Memory B cell (primary cell): ENCODE measurements around the gene C1orf115.
"Not testable (repeated sequence)": the region's sequence is repeated elsewhere in the genome, so short reads cannot be mapped to it uniquely, and the experiment has no call there.

Source experiments
- ATAC-seq: fragments of 150-1000 bp; cut with Tn5 transposase; 2 replicates; pipeline ENCODE4 v1.10.0; 2021; ENCODE audit warnings: low read depth, mild to moderate bottlenecking, moderate library complexity
- DNase-seq, 2 donors: peaks; one replicate each; pipeline ENCODE4 v3.0.0; 2022; ENCODE audit warnings: low spot score in 2 of 2
- H3K27ac Mint-ChIP-seq: one replicate; pipeline ENCODE4 v1.8.0; 2022; ENCODE audit warnings: mild to moderate bottlenecking, moderate library complexity, mixed read lengths
- H3K27me3 Mint-ChIP-seq: one replicate; pipeline ENCODE4 v1.8.0; 2022; ENCODE audit warnings: mixed read lengths
- H3K36me3 Mint-ChIP-seq: one replicate; pipeline ENCODE4 v1.8.0; 2022; ENCODE audit warnings: mild to moderate bottlenecking, mixed read lengths
- H3K4me1 Mint-ChIP-seq: one replicate; pipeline ENCODE4 v1.8.0; 2022; ENCODE audit warnings: mixed read lengths
- H3K4me3 Mint-ChIP-seq: one replicate; pipeline ENCODE4 v1.8.0; 2022; ENCODE audit warnings: mild to moderate bottlenecking, moderate library complexity, mixed read lengths
- H3K9me3 Mint-ChIP-seq: one replicate; pipeline ENCODE4 v1.8.0; 2022; ENCODE audit warnings: mixed read lengths

The C1orf115 gene

GRCh38 chr1:220700556-220701179, 10.5 kb downstream of the C1orf115 start:
- Mint-ChIP-seq H3K27me3 (peaks cover 4% of the 10 kb centered on the region), H3K4me3 (no peak overlapping the region), H3K27ac (no peak overlapping the region), H3K36me3 (peaks cover 8% of the 10 kb centered on the region), H3K4me1 (peaks cover 5% of the 10 kb centered on the region), H3K9me3 (no peaks in the 10 kb centered on the region)
- ATAC-seq (no peak), DNase-seq (no peak)

DNA sequence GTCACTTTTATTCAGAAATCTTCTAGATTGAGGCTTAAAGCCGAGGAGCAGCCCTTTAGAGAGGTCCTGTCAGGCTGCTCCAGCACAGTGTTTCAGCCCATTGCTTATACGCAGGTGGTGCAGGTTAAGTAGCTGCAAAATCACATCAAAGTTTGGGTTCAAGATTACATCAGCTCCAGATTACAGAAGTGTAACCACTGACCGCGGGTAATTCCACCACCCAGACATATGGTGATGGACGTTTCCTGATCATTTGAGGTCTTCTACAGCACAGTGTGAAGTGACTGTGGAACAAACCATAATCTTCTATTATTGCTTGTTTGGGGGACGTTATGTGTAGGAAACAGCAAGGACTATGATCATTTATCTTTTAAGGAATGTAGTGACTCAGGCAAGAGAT, 11.8 kb downstream of the C1orf115 start:
- no peak overlapping the region for H3K27ac Mint-ChIP-seq
- peaks cover 8% of the 10 kb centered on the region for H3K36me3 Mint-ChIP-seq
- ATAC-seq (peak; percentile 45), DNase-seq (no peak)
- H3K27me3 Mint-ChIP-seq, result peaks cover 4% of the 10 kb centered on the region
- H3K9me3 Mint-ChIP-seq, result no peaks in the 10 kb centered on the region
- H3K4me3 Mint-ChIP-seq, result no peak overlapping the region
- H3K4me1 Mint-ChIP-seq, result peaks cover 9% of the 10 kb centered on the region

DNA sequence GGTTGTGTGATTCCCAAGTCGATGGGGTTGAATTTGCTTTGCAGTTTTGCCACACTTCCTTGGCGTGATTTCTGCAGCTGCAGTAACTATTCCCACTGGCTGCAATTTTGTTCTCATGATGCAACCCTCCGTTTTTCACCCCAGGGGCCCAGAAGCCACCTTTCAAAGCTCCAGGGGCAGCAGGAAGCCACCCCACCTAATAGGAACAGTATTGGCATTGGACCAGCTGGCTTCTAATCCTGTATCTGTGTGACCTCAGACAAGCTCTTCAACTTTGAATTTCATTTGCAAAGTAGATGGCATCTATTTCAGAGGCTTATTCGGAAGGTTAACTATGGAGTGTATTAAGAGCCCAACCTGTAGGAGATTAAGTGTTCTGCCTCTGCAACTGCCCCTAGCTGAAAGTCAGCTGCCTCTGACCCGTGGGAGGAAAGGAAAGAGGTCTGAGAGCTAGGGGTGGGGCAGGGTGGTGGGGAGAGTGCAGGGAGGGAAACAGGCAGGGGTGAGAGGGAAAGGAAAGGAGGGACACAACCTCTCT, 12.6 kb downstream of the C1orf115 start:
- peaks cover 4% of the 10 kb centered on the region for H3K36me3 Mint-ChIP-seq
- H3K4me3 Mint-ChIP-seq, result no peak overlapping the region
- H3K27ac Mint-ChIP-seq, result no peak overlapping the region
- no peaks in the 10 kb centered on the region for H3K9me3 Mint-ChIP-seq
- peaks cover 4% of the 10 kb centered on the region for H3K27me3 Mint-ChIP-seq
- DNase-seq (no peak), ATAC-seq (no peak)
- H3K4me1 Mint-ChIP-seq, result peaks cover 9% of the 10 kb centered on the region

- DNase-seq (no peak), ATAC-seq (no peak)
- Mint-ChIP-seq H3K36me3 (peaks cover 2% of the 10 kb centered on the region), H3K4me3 (no peak overlapping the region), H3K27ac (no peak overlapping the region), H3K27me3 (peaks cover 4% of the 10 kb centered on the region), H3K4me1 (peaks cover 9% of the 10 kb centered on the region), H3K9me3 (no peaks in the 10 kb centered on the region)
Measured at GRCh38 chr1:220703305-220703704, 13.1 kb downstream of the C1orf115 start.

DNA sequence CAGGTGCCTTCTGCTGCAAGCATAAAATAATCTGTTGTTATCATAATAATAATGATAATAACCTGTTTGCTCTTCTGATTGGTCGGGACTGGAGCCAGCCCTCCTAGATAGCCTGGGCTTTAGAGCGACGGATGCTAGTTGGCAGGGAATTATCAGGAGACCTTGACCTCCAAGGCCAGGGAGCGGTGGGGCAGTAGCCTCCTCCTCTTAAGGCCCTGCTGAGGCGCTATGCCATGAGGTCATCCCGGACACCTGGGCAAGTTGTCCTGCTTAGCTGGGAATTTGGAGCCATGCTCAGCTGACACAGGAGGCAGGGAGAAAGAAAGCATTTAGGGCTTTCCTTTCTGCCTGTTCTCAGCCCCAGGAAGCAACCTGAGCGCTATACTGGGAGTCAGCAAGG, 15.6 kb downstream of the C1orf115 start:
- H3K36me3 Mint-ChIP-seq, result no peaks in the 10 kb centered on the region
- H3K9me3 Mint-ChIP-seq, result no peaks in the 10 kb centered on the region
- no peak overlapping the region for H3K4me3 Mint-ChIP-seq
- H3K27me3 Mint-ChIP-seq, result peaks cover 4% of the 10 kb centered on the region
- no peak for DNase-seq
- ATAC-seq, result no peak
- H3K4me1 Mint-ChIP-seq, result peaks cover 22% of the 10 kb centered on the region
- no peak overlapping the region for H3K27ac Mint-ChIP-seq

DNA sequence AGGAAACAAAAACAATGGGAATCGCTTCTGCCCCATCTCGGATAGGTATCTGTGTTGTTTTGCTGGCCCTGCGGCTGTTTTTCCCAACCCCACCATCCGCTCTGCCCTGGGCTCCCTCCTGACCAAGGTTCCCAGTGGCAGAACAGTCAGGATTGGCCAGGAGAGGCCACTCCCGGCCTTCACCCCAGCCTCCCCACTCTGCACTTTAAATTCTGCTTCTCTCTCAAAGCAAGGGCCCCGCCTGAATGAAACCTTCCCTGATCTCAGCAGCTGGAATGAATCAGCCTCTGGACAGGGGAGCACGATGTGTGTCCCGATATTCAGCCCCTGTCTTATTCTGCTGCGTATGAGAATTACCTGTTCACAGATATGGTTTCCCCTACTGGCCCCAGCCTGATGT, 16.3 kb downstream of the C1orf115 start:
- H3K9me3 Mint-ChIP-seq, result no peaks in the 10 kb centered on the region
- H3K4me1 Mint-ChIP-seq, result peaks cover 29% of the 10 kb centered on the region
- H3K4me3 Mint-ChIP-seq, result no peak overlapping the region
- H3K36me3 Mint-ChIP-seq, result no peaks in the 10 kb centered on the region
- no peak overlapping the region for H3K27ac Mint-ChIP-seq
- peaks cover 4% of the 10 kb centered on the region for H3K27me3 Mint-ChIP-seq
- ATAC-seq (no peak), DNase-seq (no peak)

GRCh38 chr1:220707160-220707559, 17.0 kb downstream of the C1orf115 start:
- ATAC-seq, result no peak
- DNase-seq, result no peak
- H3K9me3 Mint-ChIP-seq, result no peaks in the 10 kb centered on the region
- no peak overlapping the region for H3K27ac Mint-ChIP-seq
- H3K4me1 Mint-ChIP-seq, result peaks cover 29% of the 10 kb centered on the region
- H3K36me3 Mint-ChIP-seq, result no peaks in the 10 kb centered on the region
- peaks cover 2% of the 10 kb centered on the region for H3K27me3 Mint-ChIP-seq
- no peak overlapping the region for H3K4me3 Mint-ChIP-seq

DNA sequence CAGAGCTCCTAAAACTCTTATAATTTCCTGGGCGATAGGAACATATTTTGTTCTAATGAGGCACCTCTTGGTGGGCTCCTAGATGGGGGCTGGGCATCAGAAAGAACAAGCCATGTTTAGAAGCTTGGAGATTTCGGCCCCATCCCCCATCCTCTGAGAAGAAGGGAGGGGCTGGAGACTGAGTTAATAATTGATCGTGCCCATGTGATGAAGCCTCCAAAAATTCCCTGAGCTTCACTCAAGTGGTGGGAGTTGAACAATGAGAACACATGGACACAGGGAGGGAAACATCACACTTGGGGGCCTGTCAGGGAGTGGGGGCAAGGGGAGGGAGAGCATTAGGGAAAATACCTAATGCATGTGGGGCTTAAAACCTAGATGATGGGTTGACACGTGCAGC, 18.1 kb downstream of the C1orf115 start:
- Mint-ChIP-seq H3K36me3 (no peaks in the 10 kb centered on the region), H3K4me1 (peaks cover 27% of the 10 kb centered on the region), H3K4me3 (no peak overlapping the region), H3K27ac (no peak overlapping the region), H3K27me3 (no peaks in the 10 kb centered on the region), H3K9me3 (no peaks in the 10 kb centered on the region)
- DNase-seq (no peak), ATAC-seq (no peak)

- Mint-ChIP-seq H3K27ac (no peak overlapping the region), H3K36me3 (no peaks in the 10 kb centered on the region), H3K4me1 (peaks cover 27% of the 10 kb centered on the region), H3K4me3 (peak overlapping the region; percentile 48), H3K27me3 (no peaks in the 10 kb centered on the region), H3K9me3 (no peaks in the 10 kb centered on the region)
- ATAC-seq (peak; percentile 67), DNase-seq (no peak)
Measured at GRCh38 chr1:220708936-220709801, 19.0 kb downstream of the C1orf115 start.

GRCh38 chr1:220710333-220710732, 20.2 kb downstream of the C1orf115 start:
- peak overlapping the region; percentile 62 for H3K27ac Mint-ChIP-seq
- ATAC-seq (no peak), DNase-seq (no peak)
- H3K4me3 Mint-ChIP-seq, result peak overlapping the region; percentile 11
- no peaks in the 10 kb centered on the region for H3K27me3 Mint-ChIP-seq
- no peaks in the 10 kb centered on the region for H3K36me3 Mint-ChIP-seq
- H3K9me3 Mint-ChIP-seq, result no peaks in the 10 kb centered on the region
- peaks cover 27% of the 10 kb centered on the region for H3K4me1 Mint-ChIP-seq

GRCh38 chr1:220711056-220711809, 21.1 kb downstream of the C1orf115 start:
- ATAC-seq (peak; percentile 91), DNase-seq (peak in 1 of 2 donors; percentile 39)
- Mint-ChIP-seq H3K36me3 (no peaks in the 10 kb centered on the region), H3K27ac (peak overlapping the region; percentile 94), H3K27me3 (no peaks in the 10 kb centered on the region), H3K9me3 (peaks cover 2% of the 10 kb centered on the region), H3K4me1 (peaks cover 27% of the 10 kb centered on the region), H3K4me3 (peak overlapping the region; percentile 41)

DNA sequence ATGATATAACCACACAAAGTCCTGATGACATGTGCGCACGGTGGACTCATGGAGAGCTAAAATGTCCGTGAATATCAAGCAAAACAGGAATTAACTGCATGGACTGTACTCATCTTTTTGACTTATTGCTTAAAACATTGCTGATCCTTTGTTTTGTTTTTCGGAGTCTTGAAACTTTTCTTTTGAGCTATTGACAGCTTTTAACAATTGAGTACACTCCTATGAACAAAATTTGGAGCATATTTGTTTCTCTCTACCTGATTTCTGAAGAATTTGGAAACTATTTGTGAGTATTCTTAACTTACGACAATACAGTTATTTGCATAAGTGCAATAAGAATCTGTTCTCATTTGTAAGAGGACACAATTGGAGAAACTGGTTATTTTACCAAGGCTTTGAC, 25.8 kb downstream of the C1orf115 start:
- peaks cover 19% of the 10 kb centered on the region for H3K4me1 Mint-ChIP-seq
- H3K27ac Mint-ChIP-seq, H3K27me3 Mint-ChIP-seq, H3K9me3 Mint-ChIP-seq, H3K36me3 Mint-ChIP-seq, ATAC-seq, H3K4me3 Mint-ChIP-seq, DNase-seq: not testable (repeated sequence)

DNA sequence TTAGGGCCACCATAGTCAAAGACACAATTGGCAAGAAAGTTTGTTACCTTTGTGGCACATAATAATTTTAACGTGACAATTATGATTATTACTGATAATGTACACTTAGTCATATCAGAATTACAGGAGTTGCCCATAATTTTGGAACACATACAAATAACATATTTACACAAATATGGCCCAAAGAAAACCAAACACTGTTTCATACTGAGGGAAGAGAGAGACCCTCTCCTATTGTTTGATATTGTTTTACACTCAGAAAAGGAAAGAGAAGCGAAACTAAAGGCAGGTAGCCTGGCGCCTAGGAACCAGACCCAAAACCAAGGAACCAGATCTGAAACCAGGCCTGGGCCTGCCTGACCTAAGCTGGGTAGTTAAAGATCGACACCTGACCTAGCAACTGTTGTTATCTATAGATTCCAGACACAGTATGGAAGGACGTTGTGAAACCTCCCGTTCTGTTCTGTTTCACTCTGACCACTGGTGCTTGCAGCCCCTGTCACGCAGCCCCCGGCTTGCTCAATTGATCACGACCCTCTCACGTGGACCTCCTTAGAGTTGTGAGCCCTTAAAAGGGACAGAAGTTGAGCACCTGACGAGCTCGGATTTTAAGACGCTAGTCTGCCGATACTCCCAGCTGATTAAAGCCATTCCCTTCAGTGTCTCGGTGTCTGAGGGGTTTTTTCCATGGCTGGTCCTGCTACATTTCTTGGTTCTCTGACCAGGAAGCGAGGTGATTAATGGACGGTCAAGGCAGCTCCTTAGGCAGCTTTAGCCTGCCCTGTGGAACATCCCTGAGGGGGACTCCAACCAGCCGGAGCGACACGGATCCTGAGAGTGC, 27.9 kb downstream of the C1orf115 start:
- H3K9me3 Mint-ChIP-seq, result peaks cover 2% of the 10 kb centered on the region
- no peaks in the 10 kb centered on the region for H3K36me3 Mint-ChIP-seq
- no peaks in the 10 kb centered on the region for H3K27me3 Mint-ChIP-seq
- DNase-seq (peak in 1 of 2 donors; percentile 25), ATAC-seq (peak; percentile 29)
- H3K4me1 Mint-ChIP-seq, result peaks cover 12% of the 10 kb centered on the region
- peak overlapping the region; percentile 74 for H3K27ac Mint-ChIP-seq
- H3K4me3 Mint-ChIP-seq, result peak overlapping the region; percentile 27
